ENCODE measurements around the gene HECTD4. TPM values are rescaled to one million over a fixed set of nuclear protein-coding genes. Genes with fewer than 3 reads are reported as not detected.

Gene HECTD4
- total and polyA plus RNA-seq, 9 of the 15 experiments (the other 6 are each of a cell fraction or from before 2014, with no cell fraction given): 3.5 to 33.3 (median 13.5) TPM

GRCh38 chr12:112409064-112409905 lies 27.1 kb upstream of the HECTD4 start, which contains the start of gene RPL6 (continued):
- TF ChIP-seq MEF2D (tag; conservative IDR thresholded peaks at IDR 0.05; ENCODE audit: low read depth) (no peak), MAZ (CRISPR knock-in tag; conservative IDR thresholded peaks at IDR 0.05 in 1 of 2, IDR thresholded peaks at IDR 0.05 in 1 of 2) (peak in 1 of 2 experiments; percentile 49; a peak in 1 of 4 replicates), NCOA1 (IDR thresholded peaks at IDR 0.05; ENCODE audit: low read depth) (peak; percentile 70; the same call in 1 of the 2 replicates), ARNT (IDR thresholded peaks at IDR 0.05) (peak; percentile 48 to 53; a peak in 2 of 4 replicates), POU5F1 (IDR thresholded peaks at IDR 0.05; ENCODE audit: borderline replicate concordance, low read depth, low read length, partially characterized antibody) (peak; percentile 51), CEBPZ (IDR thresholded peaks at IDR 0.05; ENCODE audit: borderline replicate concordance, low read depth, low read length) (no peak), SNAPC5 (CRISPR knock-in tag; IDR thresholded peaks at IDR 0.05) (no peak), FOXP1 (CRISPR knock-in tag; IDR thresholded peaks at IDR 0.05) (no peak; the same call in 1 of the 2 replicates), ZSCAN29 (IDR thresholded peaks at IDR 0.05) (0 out of 2 replicates have a peak, but pooled peaks have one; percentile 46), THRB (CRISPR knock-in tag; conservative IDR thresholded peaks at IDR 0.05) (no peak), U2AF2 (optimal IDR thresholded peaks at IDR 0.05; ENCODE audit: low read depth, low read length) (no peak), ZFP91 (CRISPR knock-in tag; IDR thresholded peaks at IDR 0.05) (peak; percentile 53; the same call in 1 of the 2 replicates), BRD9 (IDR thresholded peaks at IDR 0.05; ENCODE audit: low read depth, partially characterized antibody) (peak; percentile 100), STAT5B (CRISPR knock-in tag; IDR thresholded peaks at IDR 0.05) (no peak), GTF2B (IDR thresholded peaks at IDR 0.05; ENCODE audit: extremely low read depth, insufficient read length) (peak; percentile 60), ZNF280A (IDR thresholded peaks at IDR 0.05; ENCODE audit: low read depth, partially characterized antibody) (no peak), ESRRB (CRISPR knock-in tag; IDR thresholded peaks at IDR 0.05; ENCODE audit: borderline replicate concordance) (no peak)

All from K562 (cell line).